Esophagus squamous epithelium (tissue), 4 donors: ENCODE measurements around the gene MOV10.
"Not testable (repeated sequence)": the region's sequence is repeated elsewhere in the genome, so short reads cannot be mapped to it uniquely, and the experiment has no call there.

Source experiments
- POLR2A ChIP-seq, 4 donors: fragments of 450-650 bp; IDR thresholded peaks; one replicate each; pipeline ENCODE4 v1.6.1; 2017; ENCODE audit warnings: antibody characterized with exemption in 4 of 4, mild to moderate bottlenecking in 4 of 4, moderate library complexity in 3 of 4
- TF ChIP-seq, protein P1 (sequence below), 6 experiments: fragments of 450-650 bp in 4 of 6; fragments of 200-600 bp in 2 of 6; sonication (generic) in 2 of 6; IDR thresholded peaks; one replicate each; pipeline ENCODE4 v1.5.1; 2016 to 2019; ENCODE audit warnings: antibody characterized with exemption in 6 of 6, mild to moderate bottlenecking in 4 of 6, moderate library complexity in 4 of 6

DNA sequence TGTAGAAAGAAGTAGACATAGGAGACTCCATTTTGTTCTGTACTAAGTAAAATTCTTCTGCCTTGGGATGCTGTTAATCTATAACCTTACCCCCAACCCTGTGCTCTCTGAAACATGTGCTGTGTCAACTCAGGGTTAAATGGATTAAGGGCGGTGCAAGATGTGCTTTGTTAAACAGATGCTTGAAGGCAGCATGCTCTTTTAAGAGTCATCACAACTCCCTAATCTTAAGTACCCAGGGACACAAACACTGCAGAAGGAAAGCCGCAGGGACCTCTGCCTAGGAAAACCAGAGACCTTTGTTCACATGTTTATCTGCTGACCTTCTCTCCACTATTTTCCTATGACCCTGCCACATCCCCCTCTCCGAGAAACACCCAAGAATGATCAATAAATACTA is 54.6 kb downstream of the MOV10 start:
- TF ChIP-seq, protein P1, sequence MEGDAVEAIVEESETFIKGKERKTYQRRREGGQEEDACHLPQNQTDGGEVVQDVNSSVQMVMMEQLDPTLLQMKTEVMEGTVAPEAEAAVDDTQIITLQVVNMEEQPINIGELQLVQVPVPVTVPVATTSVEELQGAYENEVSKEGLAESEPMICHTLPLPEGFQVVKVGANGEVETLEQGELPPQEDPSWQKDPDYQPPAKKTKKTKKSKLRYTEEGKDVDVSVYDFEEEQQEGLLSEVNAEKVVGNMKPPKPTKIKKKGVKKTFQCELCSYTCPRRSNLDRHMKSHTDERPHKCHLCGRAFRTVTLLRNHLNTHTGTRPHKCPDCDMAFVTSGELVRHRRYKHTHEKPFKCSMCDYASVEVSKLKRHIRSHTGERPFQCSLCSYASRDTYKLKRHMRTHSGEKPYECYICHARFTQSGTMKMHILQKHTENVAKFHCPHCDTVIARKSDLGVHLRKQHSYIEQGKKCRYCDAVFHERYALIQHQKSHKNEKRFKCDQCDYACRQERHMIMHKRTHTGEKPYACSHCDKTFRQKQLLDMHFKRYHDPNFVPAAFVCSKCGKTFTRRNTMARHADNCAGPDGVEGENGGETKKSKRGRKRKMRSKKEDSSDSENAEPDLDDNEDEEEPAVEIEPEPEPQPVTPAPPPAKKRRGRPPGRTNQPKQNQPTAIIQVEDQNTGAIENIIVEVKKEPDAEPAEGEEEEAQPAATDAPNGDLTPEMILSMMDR (IDR thresholded peaks at IDR 0.05) = not testable (repeated sequence)
- not testable (repeated sequence) for TF ChIP-seq POLR2A (IDR thresholded peaks at IDR 0.05)
